ENCODE measurements around the gene MAGED2.
A peak's percentile ranks its signal among the peaks of the same experiment; 100 is the strongest.

The MAGED2 gene

DNA sequence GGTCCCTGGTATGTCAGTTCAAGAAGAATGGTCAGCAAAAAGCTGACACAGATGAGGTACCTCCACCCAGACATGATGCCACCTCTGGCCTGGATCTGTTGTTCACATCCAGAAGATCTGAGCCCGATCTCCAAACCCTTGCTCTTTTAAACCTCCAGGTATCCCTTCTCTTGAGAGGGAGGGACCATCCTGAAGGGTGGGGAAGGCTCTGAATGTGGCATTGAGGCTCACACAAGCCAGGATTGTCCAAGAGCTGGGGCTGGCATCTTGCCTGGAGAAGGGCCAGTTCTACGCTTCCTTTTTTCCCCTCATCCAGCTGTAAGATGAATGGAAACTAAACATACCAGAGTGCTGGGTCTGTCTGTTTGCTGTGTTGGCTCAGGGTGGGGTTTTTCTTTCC is 9.4 kb upstream of the MAGED2 start, which contains the start of gene ITIH6:
Gene ITIH6 (minus strand): TSS at position 119 of the 400 bp plus-strand sequence. CDS start 45 bp downstream, at position 74.
- Histone ChIP-seq H2AK5ac (ENCODE audit: low read depth, low read length) (no peak within 1 kb of the TSS), H4K91ac (ENCODE audit: low read depth, low read length, poor library complexity) (no peak within 1 kb of the TSS), H3K27ac (replicated peaks; ENCODE audit: low read length) (no peak within 1 kb of the TSS), H4K8ac (ENCODE audit: low read depth, low read length) (no peak within 1 kb of the TSS), H3K4me2 (ENCODE audit: insufficient read depth, low read length, poor library complexity, severe bottlenecking) (no peak within 1 kb of the TSS), H3K23ac (ENCODE audit: low read depth, low read length, poor library complexity) (no peak within 1 kb of the TSS), H2BK5ac (ENCODE audit: low read length) (peak within 1 kb of the TSS; percentile 39), H3K4me3 (ENCODE audit: low read length in 2 of 2) (no peak within 1 kb of the TSS), H3K9me3 (replicated peaks in 1 of 2; ENCODE audit: control insufficient read depth in 2 of 2, insufficient read depth in 1 of 2, low read depth in 1 of 2, low read length in 2 of 2) (no peaks in the 10 kb centered on the region), H3K4ac (ENCODE audit: low read length) (no peak within 1 kb of the TSS), H3K14ac (ENCODE audit: low read length) (no peak within 1 kb of the TSS), H3K9ac (ENCODE audit: low read depth, low read length, poor library complexity) (no peak within 1 kb of the TSS), H2BK15ac (ENCODE audit: low read length) (no peak within 1 kb of the TSS), H3K79me1 (ENCODE audit: low read depth, low read length) (no peaks in the 10 kb centered on the region), H3K27me3 (ENCODE audit: control insufficient read depth in 3 of 3, insufficient read depth in 3 of 3, low read depth in 1 of 3, low read length in 3 of 3) (peaks cover 0 to 41% (median 0%) of the 10 kb centered on the region in 3 experiments), H3K18ac (ENCODE audit: low read length) (no peak within 1 kb of the TSS), H2AFZ (ENCODE audit: low read length) (no peak within 1 kb of the TSS), H3K4me1 (ENCODE audit: control insufficient read depth in 2 of 2, insufficient read depth in 1 of 2, low read depth in 1 of 2, low read length in 2 of 2) (no peaks in the 10 kb centered on the region), H2BK120ac (ENCODE audit: low read depth, low read length) (no peak within 1 kb of the TSS), H2BK12ac (ENCODE audit: low read length) (no peak within 1 kb of the TSS), H3K36me3 (replicated peaks in 1 of 2; ENCODE audit: control insufficient read depth in 2 of 2, insufficient read depth in 2 of 2, low read length in 2 of 2) (no peaks in the 10 kb centered on the region)
- no CpG with 5 or more reads among the region's 2 CpGs for WGBS, 2 donors (ENCODE audit: extremely low coverage in 2 of 2, insufficient read length in 2 of 2, insufficient replicate concordance in 1 of 2)
- no peak for DNase-seq (ENCODE audit: low spot score)

DNA sequence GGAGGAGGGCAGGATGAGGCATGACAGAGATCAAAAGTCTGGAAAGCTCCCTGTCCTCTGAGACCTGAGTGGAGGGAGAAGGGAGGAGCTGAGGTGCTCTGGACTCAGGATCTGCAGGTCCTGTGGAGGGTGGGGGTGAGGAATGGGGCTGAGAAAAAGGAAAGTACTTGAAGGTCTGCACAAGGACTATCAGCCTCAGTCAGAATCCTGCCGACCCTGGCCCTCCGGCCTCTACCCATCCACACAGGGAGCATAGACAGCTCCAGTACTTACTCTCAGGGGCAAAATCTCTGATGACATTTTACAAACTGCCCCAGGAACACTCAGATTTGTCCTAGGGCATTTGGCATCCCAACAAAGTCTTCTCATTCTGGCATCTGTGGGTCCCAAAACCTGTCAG is 8.5 kb upstream of the MAGED2 start:
- Histone ChIP-seq H2BK120ac (ENCODE audit: low read depth, low read length) (no peak overlapping the region), H3K4me3 (ENCODE audit: low read length in 2 of 2) (no peak overlapping the region), H2AFZ (ENCODE audit: low read length) (no peak overlapping the region), H2BK12ac (ENCODE audit: low read length) (no peak overlapping the region), H3K14ac (ENCODE audit: low read length) (no peak overlapping the region), H3K23ac (ENCODE audit: low read depth, low read length, poor library complexity) (no peak overlapping the region), H3K4ac (ENCODE audit: low read length) (no peak overlapping the region), H2BK15ac (ENCODE audit: low read length) (no peak overlapping the region), H3K18ac (ENCODE audit: low read length) (no peak overlapping the region), H2BK5ac (ENCODE audit: low read length) (peak overlapping the region; percentile 39), H3K27me3 (ENCODE audit: control insufficient read depth in 3 of 3, insufficient read depth in 3 of 3, low read depth in 1 of 3, low read length in 3 of 3) (peaks cover 0 to 46% (median 0%) of the 10 kb centered on the region in 3 experiments), H3K9ac (ENCODE audit: low read depth, low read length, poor library complexity) (no peak overlapping the region), H3K79me1 (ENCODE audit: low read depth, low read length) (no peaks in the 10 kb centered on the region), H3K4me1 (ENCODE audit: control insufficient read depth in 2 of 2, insufficient read depth in 1 of 2, low read depth in 1 of 2, low read length in 2 of 2) (no peaks in the 10 kb centered on the region), H4K91ac (ENCODE audit: low read depth, low read length, poor library complexity) (no peak overlapping the region), H3K36me3 (replicated peaks in 1 of 2; ENCODE audit: control insufficient read depth in 2 of 2, insufficient read depth in 2 of 2, low read length in 2 of 2) (no peaks in the 10 kb centered on the region), H3K27ac (replicated peaks; ENCODE audit: low read length) (no peak overlapping the region), H4K8ac (ENCODE audit: low read depth, low read length) (no peak overlapping the region), H3K4me2 (ENCODE audit: insufficient read depth, low read length, poor library complexity, severe bottlenecking) (no peak overlapping the region), H2AK5ac (ENCODE audit: low read depth, low read length) (no peak overlapping the region), H3K9me3 (replicated peaks in 1 of 2; ENCODE audit: control insufficient read depth in 2 of 2, insufficient read depth in 1 of 2, low read depth in 1 of 2, low read length in 2 of 2) (no peaks in the 10 kb centered on the region)
- no peak for DNase-seq (ENCODE audit: low spot score)
- no CpG with 5 or more reads among the region's 2 CpGs for WGBS, 2 donors (ENCODE audit: extremely low coverage in 2 of 2, insufficient read length in 2 of 2, insufficient replicate concordance in 1 of 2)

DNA sequence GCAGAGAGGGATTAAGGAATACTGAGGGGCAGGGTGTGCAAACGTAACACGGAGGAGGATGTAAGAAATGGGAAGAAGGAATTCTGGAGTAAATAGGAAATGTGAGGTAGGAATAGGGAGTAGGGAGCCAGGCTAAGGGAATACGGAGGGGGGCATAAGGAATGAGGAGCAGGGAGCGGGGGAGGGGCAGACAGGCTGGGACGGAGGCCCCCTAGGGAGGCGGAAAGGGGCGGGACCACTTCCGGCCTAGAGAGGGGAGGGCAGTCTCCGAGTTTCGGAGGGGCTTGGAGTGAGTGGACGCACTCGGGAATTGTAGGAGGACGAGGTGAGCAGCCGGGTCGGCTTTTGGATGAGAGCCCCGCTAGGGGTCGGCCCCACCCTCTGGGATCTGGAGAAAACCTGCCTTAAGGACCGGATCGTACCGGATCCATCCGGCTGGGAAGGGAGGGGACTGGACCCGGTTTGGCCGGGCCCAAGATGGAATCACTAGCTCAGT is 612 bp downstream of the MAGED2 start:
- peak; percentile 70 for DNase-seq (ENCODE audit: low spot score)

DNA sequence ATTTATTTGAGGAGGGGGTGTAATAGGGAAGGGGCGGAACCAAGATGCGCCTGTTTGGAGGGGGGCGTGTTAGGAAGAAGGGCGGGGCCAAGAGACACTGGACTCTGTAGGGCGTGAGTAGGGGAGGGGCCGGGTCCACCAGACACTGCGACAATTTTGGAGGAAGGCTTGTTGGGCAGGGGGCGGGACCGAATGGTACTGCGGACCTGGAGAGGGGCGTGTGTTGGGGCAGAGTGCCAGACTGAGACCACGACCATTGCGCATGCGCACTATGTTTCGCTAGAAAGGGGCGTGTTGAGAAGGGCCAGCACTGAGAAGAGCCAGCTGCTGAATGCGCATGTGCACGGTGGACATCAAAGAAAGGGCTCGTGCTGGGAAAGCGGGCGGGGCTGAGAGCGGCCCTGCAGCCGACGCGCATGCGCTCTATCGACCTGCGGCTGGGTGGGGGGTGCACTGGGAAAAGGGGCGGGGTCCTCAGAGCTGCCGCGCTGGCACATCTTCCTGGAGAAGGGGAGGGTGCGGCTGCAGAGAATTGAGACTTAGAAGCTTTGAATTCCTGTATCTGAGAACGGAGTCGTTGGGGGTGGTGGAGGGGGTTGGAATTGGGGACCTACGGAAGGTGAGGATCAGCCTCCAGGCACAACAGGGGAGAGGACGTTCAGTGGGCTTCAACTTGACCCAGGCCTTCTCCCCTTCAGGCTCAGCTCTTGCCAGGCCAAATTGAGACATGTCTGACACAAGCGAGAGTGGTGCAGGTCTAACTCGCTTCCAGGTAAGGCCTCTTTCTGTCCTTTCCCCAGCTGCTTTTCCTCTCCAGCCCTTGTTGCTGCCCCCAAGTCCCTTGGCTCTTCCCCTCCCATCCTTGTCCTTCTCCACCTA is 1.3 kb downstream of the MAGED2 start:
- Histone ChIP-seq H2BK5ac (ENCODE audit: low read length) (peak overlapping the region; percentile 39), H2BK12ac (ENCODE audit: low read length) (no peak overlapping the region), H2AFZ (ENCODE audit: low read length) (peak overlapping the region; percentile 45), H2BK15ac (ENCODE audit: low read length) (no peak overlapping the region), H3K27ac (replicated peaks; ENCODE audit: low read length) (peak overlapping the region; percentile 98), H3K4me2 (ENCODE audit: insufficient read depth, low read length, poor library complexity, severe bottlenecking) (peak overlapping the region; percentile 68), H3K27me3 (ENCODE audit: control insufficient read depth in 3 of 3, insufficient read depth in 3 of 3, low read depth in 1 of 3, low read length in 3 of 3) (peaks cover 0 to 14% (median 0%) of the 10 kb centered on the region in 3 experiments), H3K4ac (ENCODE audit: low read length) (no peak overlapping the region), H3K23ac (ENCODE audit: low read depth, low read length, poor library complexity) (no peak overlapping the region), H3K9ac (ENCODE audit: low read depth, low read length, poor library complexity) (peak overlapping the region; percentile 72), H3K36me3 (replicated peaks in 1 of 2; ENCODE audit: control insufficient read depth in 2 of 2, insufficient read depth in 2 of 2, low read length in 2 of 2) (peaks cover 34 to 48% of the 10 kb centered on the region in 2 donors), H3K14ac (ENCODE audit: low read length) (no peak overlapping the region), H3K79me1 (ENCODE audit: low read depth, low read length) (peaks cover 3% of the 10 kb centered on the region), H3K4me3 (ENCODE audit: low read length in 2 of 2) (peak overlapping the region; percentile 75 to 94), H4K8ac (ENCODE audit: low read depth, low read length) (no peak overlapping the region), H3K18ac (ENCODE audit: low read length) (peak overlapping the region; percentile 52), H4K91ac (ENCODE audit: low read depth, low read length, poor library complexity) (no peak overlapping the region), H3K4me1 (ENCODE audit: control insufficient read depth in 2 of 2, insufficient read depth in 1 of 2, low read depth in 1 of 2, low read length in 2 of 2) (peaks cover 0 to 2% of the 10 kb centered on the region in 2 donors), H3K9me3 (replicated peaks in 1 of 2; ENCODE audit: control insufficient read depth in 2 of 2, insufficient read depth in 1 of 2, low read depth in 1 of 2, low read length in 2 of 2) (no peaks in the 10 kb centered on the region), H2BK120ac (ENCODE audit: low read depth, low read length) (no peak overlapping the region), H2AK5ac (ENCODE audit: low read depth, low read length) (no peak overlapping the region)
- WGBS, 2 donors (ENCODE audit: extremely low coverage in 2 of 2, insufficient read length in 2 of 2, insufficient replicate concordance in 1 of 2) = no CpG with 5 or more reads among the region's 38 CpGs
- DNase-seq (ENCODE audit: low spot score) = peak; percentile 96

More for the DNA sequence above, 612 bp downstream of the MAGED2 start:
- Histone ChIP-seq H3K36me3 (replicated peaks in 1 of 2; ENCODE audit: control insufficient read depth in 2 of 2, insufficient read depth in 2 of 2, low read length in 2 of 2) (peaks cover 31 to 41% of the 10 kb centered on the region in 2 donors), H2AK5ac (ENCODE audit: low read depth, low read length) (no peak overlapping the region), H3K9me3 (replicated peaks in 1 of 2; ENCODE audit: control insufficient read depth in 2 of 2, insufficient read depth in 1 of 2, low read depth in 1 of 2, low read length in 2 of 2) (no peaks in the 10 kb centered on the region), H4K8ac (ENCODE audit: low read depth, low read length) (no peak overlapping the region), H3K4me3 (ENCODE audit: low read length in 2 of 2) (peak overlapping the region; percentile 75 to 94), H3K79me1 (ENCODE audit: low read depth, low read length) (peaks cover 3% of the 10 kb centered on the region), H2AFZ (ENCODE audit: low read length) (peak overlapping the region; percentile 45), H3K27ac (replicated peaks; ENCODE audit: low read length) (peak overlapping the region; percentile 98), H2BK15ac (ENCODE audit: low read length) (no peak overlapping the region), H3K14ac (ENCODE audit: low read length) (no peak overlapping the region), H3K23ac (ENCODE audit: low read depth, low read length, poor library complexity) (no peak overlapping the region), H3K4ac (ENCODE audit: low read length) (no peak overlapping the region), H2BK12ac (ENCODE audit: low read length) (no peak overlapping the region), H3K4me1 (ENCODE audit: control insufficient read depth in 2 of 2, insufficient read depth in 1 of 2, low read depth in 1 of 2, low read length in 2 of 2) (peaks cover 0 to 2% of the 10 kb centered on the region in 2 donors), H2BK120ac (ENCODE audit: low read depth, low read length) (no peak overlapping the region), H2BK5ac (ENCODE audit: low read length) (peak overlapping the region; percentile 53), H3K27me3 (ENCODE audit: control insufficient read depth in 3 of 3, insufficient read depth in 3 of 3, low read depth in 1 of 3, low read length in 3 of 3) (peaks cover 0 to 20% (median 0%) of the 10 kb centered on the region in 3 experiments), H3K18ac (ENCODE audit: low read length) (peak overlapping the region; percentile 96), H3K4me2 (ENCODE audit: insufficient read depth, low read length, poor library complexity, severe bottlenecking) (peak overlapping the region; percentile 25), H3K9ac (ENCODE audit: low read depth, low read length, poor library complexity) (peak overlapping the region; percentile 90), H4K91ac (ENCODE audit: low read depth, low read length, poor library complexity) (no peak overlapping the region)
- no CpG with 5 or more reads among the region's 23 CpGs for WGBS, 2 donors (ENCODE audit: extremely low coverage in 2 of 2, insufficient read length in 2 of 2, insufficient replicate concordance in 1 of 2)
